Panc1 (cell line): ENCODE results near the gene CFAP20. TPM values are rescaled to one million over a fixed set of nuclear protein-coding genes. Genes with fewer than 3 reads are reported as not detected.

Source experiments
- ATAC-seq: fragments of 200-7000 bp; cut with Tn5 transposase; 2 replicates; pipeline ENCODE4 v1.9.1; 2020; ENCODE audit warnings: mild to moderate bottlenecking, moderate library complexity
- BruUV-seq: library from RNA; stranded (reverse); fragments of 400-500 nt; replicated peaks from 2 replicates; lab custom pipeline; 2021; lab: Mats Ljungman, UMichigan
- CTCF ChIA-PET: fragments of 300-600 bp; sonication (Branson Sonifier 250); formaldehyde crosslinking; loops from one replicate; lab custom pipeline; 2022; ENCODE audit warnings: antibody characterized with exemption; lab: Charles Lee
- POLR2A ChIA-PET: fragments of 300-600 bp; sonication (Branson Sonifier 250); formaldehyde crosslinking; loops from one replicate; lab custom pipeline; 2022; ENCODE audit warnings: antibody characterized with exemption; lab: Charles Lee
- DNase-seq: peaks from one replicate; pipeline ENCODE4 v3.0.0-alpha.2; 2010; ENCODE audit warnings: low read depth, low spot score
- H3K27ac ChIP-seq: 2 replicates; pipeline ENCODE4 v1.5.1; 2011; ENCODE audit warnings: mild to moderate bottlenecking, low read length, inconsistent platforms
- H3K27me3 ChIP-seq: fragments of 200-500 bp; sonication (Bioruptor generic); 2 replicates; pipeline ENCODE4 v1.6.0; 2014; ENCODE audit warnings: low read length, inconsistent platforms; ENCODE audit not compliant: control insufficient read depth, insufficient read depth
- H3K36me3 ChIP-seq: fragments of 200-500 bp; sonication (Bioruptor generic); 2 replicates; pipeline ENCODE4 v1.5.1; 2014; ENCODE audit warnings: inconsistent platforms, mild to moderate bottlenecking, low read length, moderate library complexity; ENCODE audit not compliant: control insufficient read depth, insufficient read depth
- H3K4me1 ChIP-seq: 2 replicates; pipeline ENCODE4 v1.5.1; 2011; ENCODE audit warnings: inconsistent platforms, mild to moderate bottlenecking, low read length, moderate library complexity; ENCODE audit not compliant: control insufficient read depth, insufficient read depth
- H3K4me3 ChIP-seq, 2 experiments: 2 replicates each; pipeline ENCODE4 v1.5.1; 2011 to 2012; ENCODE audit warnings: low read depth in 2 of 2, low read length in 2 of 2, mild to moderate bottlenecking in 2 of 2, inconsistent platforms in 1 of 2, moderate library complexity in 1 of 2
- H3K9me3 ChIP-seq: fragments of 200-500 bp; sonication (Bioruptor generic); 2 replicates; pipeline ENCODE4 v1.5.1; 2014; ENCODE audit warnings: low read depth, mild to moderate bottlenecking, inconsistent platforms, low read length, moderate library complexity; ENCODE audit not compliant: control insufficient read depth, insufficient read depth
- POLR2AphosphoS5 ChIP-seq: IDR thresholded peaks from 2 replicates; pipeline ENCODE4 v1.6.1; 2012; ENCODE audit warnings: mild to moderate bottlenecking, low read depth, low read length, moderate library complexity
- SIN3A ChIP-seq: IDR thresholded peaks from 2 replicates; pipeline ENCODE4 v1.6.1; 2012; ENCODE audit warnings: low read depth, mild to moderate bottlenecking, low read length, moderate library complexity, borderline replicate concordance; ENCODE audit not compliant: insufficient read depth
- TCF7L2 ChIP-seq: IDR thresholded peaks from 2 replicates; pipeline ENCODE4 v1.6.1; 2011; ENCODE audit warnings: mild to moderate bottlenecking, low read depth, low read length, inconsistent platforms
- in situ Hi-C: cut with HindIII; loops from 2 replicates; pipeline ENCODE4 v1.10.0; 2016; ENCODE audit warnings: low sequenced_read_pairs, low pct_unique_long_range_greater_than_20kb
- intact Hi-C: fragments of 100-400 bp; cut with micrococcal nuclease; formaldehyde crosslinking; loops from one replicate; pipeline ENCODE4 v1.10.0; 2022; ENCODE audit not compliant: unreplicated experiment
- total RNA-seq: library from RNA; stranded (reverse); gene quantifications from one replicate; pipeline ENCODE4 v1.2.1, GENCODE V29; 2021; ENCODE audit not compliant: unreplicated experiment
- TF ChIP-seq, protein P1 (sequence below), 2 experiments: IDR thresholded peaks; 2 replicates each; pipeline ENCODE4 v1.6.1; 2011 to 2012; ENCODE audit warnings: low read depth in 2 of 2, control low read depth in 1 of 2, low read length in 1 of 2, mild to moderate bottlenecking in 1 of 2, moderate library complexity in 1 of 2; ENCODE audit not compliant: insufficient read depth in 1 of 2
- TF ChIP-seq, protein P2 (sequence below): fragments of 450-650 bp; IDR thresholded peaks from 2 replicates; pipeline ENCODE4 v1.5.1; 2017; ENCODE audit warnings: mild to moderate bottlenecking

The CFAP20 gene
- total RNA-seq, 1 experiment from 2014 or later = 25.9 TPM

DNA sequence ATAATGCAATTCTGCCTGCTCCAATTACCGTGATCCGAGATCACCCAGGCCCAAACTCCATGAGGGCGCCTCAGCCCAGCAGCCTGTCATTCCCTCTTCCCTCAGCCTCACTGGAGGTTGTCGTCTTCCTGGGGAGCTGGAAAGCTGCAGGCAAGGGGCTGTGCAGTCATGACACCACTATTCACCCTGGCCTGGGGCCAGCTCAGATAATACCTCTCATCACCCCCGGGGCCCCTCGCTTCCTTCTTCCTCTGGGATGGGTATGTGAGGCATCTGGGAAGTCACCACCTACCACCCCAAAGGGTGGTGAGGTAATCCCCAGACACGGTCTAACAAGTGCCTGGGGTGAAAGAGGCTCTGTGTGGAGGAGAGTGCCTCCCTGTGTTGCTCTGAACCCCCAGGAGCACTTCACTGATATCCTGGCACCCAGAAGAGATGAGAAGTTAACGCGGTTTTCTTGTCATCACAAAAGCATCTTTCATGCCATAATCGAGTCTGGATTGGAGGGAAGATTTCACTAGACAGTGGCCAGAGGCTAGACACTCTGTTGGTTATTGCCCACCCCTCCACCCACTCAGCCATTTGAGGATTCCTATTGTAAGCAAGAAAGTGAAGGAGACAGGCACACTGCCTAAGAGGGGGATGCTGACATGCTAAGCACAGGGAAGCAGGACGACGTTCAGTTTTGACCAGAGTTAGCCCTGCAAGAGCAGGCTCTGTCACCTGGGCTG lies 18.4 kb downstream of the CFAP20 start:
- intact Hi-C loops = no loop called here
- ATAC-seq = no peak
- in situ Hi-C loops = loop anchor here (25.0 kb wide), 1 partner anchor 98 kb away; the partner anchor contains the start of genes USB1 and ZNF319
- no peaks in the 10 kb centered on the region for H3K27me3 ChIP-seq
- H3K36me3 ChIP-seq = peaks cover 5% of the 10 kb centered on the region; the same call in 1 of the 2 replicates
- no peaks in the 10 kb centered on the region for H3K9me3 ChIP-seq
- POLR2A ChIA-PET = no interaction called here
- H3K4me3 ChIP-seq = no peak overlapping the region
- DNase-seq = no peak
- no peak overlapping the region for H3K27ac ChIP-seq
- H3K4me1 ChIP-seq = no peaks in the 10 kb centered on the region
- BruUV-seq = no TSS peak
- TF ChIP-seq SIN3A = no peak
- no peak for TF ChIP-seq POLR2AphosphoS5
- TF ChIP-seq, protein P1, sequence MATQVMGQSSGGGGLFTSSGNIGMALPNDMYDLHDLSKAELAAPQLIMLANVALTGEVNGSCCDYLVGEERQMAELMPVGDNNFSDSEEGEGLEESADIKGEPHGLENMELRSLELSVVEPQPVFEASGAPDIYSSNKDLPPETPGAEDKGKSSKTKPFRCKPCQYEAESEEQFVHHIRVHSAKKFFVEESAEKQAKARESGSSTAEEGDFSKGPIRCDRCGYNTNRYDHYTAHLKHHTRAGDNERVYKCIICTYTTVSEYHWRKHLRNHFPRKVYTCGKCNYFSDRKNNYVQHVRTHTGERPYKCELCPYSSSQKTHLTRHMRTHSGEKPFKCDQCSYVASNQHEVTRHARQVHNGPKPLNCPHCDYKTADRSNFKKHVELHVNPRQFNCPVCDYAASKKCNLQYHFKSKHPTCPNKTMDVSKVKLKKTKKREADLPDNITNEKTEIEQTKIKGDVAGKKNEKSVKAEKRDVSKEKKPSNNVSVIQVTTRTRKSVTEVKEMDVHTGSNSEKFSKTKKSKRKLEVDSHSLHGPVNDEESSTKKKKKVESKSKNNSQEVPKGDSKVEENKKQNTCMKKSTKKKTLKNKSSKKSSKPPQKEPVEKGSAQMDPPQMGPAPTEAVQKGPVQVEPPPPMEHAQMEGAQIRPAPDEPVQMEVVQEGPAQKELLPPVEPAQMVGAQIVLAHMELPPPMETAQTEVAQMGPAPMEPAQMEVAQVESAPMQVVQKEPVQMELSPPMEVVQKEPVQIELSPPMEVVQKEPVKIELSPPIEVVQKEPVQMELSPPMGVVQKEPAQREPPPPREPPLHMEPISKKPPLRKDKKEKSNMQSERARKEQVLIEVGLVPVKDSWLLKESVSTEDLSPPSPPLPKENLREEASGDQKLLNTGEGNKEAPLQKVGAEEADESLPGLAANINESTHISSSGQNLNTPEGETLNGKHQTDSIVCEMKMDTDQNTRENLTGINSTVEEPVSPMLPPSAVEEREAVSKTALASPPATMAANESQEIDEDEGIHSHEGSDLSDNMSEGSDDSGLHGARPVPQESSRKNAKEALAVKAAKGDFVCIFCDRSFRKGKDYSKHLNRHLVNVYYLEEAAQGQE (IDR thresholded peaks at IDR 0.05; ENCODE audit: insufficient read depth in 1 of 2, low read depth in 2 of 2, low read length in 1 of 2) = no peak
- TF ChIP-seq, protein P2, sequence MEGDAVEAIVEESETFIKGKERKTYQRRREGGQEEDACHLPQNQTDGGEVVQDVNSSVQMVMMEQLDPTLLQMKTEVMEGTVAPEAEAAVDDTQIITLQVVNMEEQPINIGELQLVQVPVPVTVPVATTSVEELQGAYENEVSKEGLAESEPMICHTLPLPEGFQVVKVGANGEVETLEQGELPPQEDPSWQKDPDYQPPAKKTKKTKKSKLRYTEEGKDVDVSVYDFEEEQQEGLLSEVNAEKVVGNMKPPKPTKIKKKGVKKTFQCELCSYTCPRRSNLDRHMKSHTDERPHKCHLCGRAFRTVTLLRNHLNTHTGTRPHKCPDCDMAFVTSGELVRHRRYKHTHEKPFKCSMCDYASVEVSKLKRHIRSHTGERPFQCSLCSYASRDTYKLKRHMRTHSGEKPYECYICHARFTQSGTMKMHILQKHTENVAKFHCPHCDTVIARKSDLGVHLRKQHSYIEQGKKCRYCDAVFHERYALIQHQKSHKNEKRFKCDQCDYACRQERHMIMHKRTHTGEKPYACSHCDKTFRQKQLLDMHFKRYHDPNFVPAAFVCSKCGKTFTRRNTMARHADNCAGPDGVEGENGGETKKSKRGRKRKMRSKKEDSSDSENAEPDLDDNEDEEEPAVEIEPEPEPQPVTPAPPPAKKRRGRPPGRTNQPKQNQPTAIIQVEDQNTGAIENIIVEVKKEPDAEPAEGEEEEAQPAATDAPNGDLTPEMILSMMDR = no peak
- TF ChIP-seq TCF7L2 = no peak
- CTCF ChIA-PET = no interaction called here

DNA sequence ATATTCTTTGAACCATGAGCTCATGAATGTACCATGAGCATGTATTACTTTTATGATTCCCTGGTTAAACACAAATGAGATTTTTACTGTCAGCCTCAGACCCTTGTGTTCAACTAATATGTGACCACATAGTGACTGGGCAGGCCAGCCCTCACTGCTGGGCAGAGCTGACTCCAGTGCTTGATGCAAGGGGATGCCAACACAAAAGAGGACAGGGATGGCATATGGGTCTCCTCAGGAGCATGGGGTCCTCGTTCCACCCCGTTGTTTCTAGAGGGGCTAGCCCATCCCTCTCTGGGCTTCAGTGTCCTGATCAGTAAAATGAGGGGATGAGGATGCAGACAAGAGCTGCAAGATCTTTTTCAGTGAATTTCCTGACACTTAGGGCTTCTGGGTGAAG lies 19.3 kb downstream of the CFAP20 start:
- ChIA-PET CTCF (no interaction called here), POLR2A (no interaction called here)
- no TSS peak for BruUV-seq
- DNase-seq (no peak), ATAC-seq (no peak)
- no peaks in the 10 kb centered on the region for H3K9me3 ChIP-seq
- TF ChIP-seq POLR2AphosphoS5 (no peak), SIN3A (no peak), TCF7L2 (no peak)
- TF ChIP-seq, protein P1 (IDR thresholded peaks at IDR 0.05; ENCODE audit: insufficient read depth in 1 of 2, low read depth in 2 of 2, low read length in 1 of 2) = no peak
- TF ChIP-seq, protein P2 = no peak
- H3K27ac ChIP-seq = no peak overlapping the region
- no peak overlapping the region for H3K4me3 ChIP-seq
- intact Hi-C loops = no loop called here
- H3K27me3 ChIP-seq = no peaks in the 10 kb centered on the region
- H3K36me3 ChIP-seq = peaks cover 5% of the 10 kb centered on the region; the same call in 1 of the 2 replicates
- no peaks in the 10 kb centered on the region for H3K4me1 ChIP-seq
- in situ Hi-C loops = loop anchor here (25.0 kb wide), 1 partner anchor 98 kb away; the partner anchor contains the start of genes USB1 and ZNF319
